IMR-90 (cell line): ENCODE measurements around the gene ZRANB3. TPM values are rescaled to one million over a fixed set of nuclear protein-coding genes. Genes with fewer than 3 reads are reported as not detected.

Experiments
- ATAC-seq: fragments of 200-7000 bp; cut with Tn5 transposase; 2 replicates; pipeline ENCODE4 v1.9.1; 2020; ENCODE audit warnings: low read depth, mild to moderate bottlenecking, moderate library complexity
- BruUV-seq: library from RNA; stranded (reverse); fragments of 400-500 nt; replicated peaks from 2 replicates; lab custom pipeline; 2021; lab: Mats Ljungman, UMichigan
- CTCF ChIA-PET: fragments of 300-600 bp; formaldehyde crosslinking; extraction: SDS; loops from one replicate; lab custom pipeline; 2021; ENCODE audit warnings: antibody characterized with exemption; lab: Yijun Ruan, JAX
- POLR2A ChIA-PET: fragments of 300-600 bp; sonication (Branson Sonifier 250); formaldehyde crosslinking; loops from one replicate; lab custom pipeline; 2022; ENCODE audit warnings: antibody characterized with exemption; ENCODE audit not compliant: unreplicated experiment; lab: Charles Lee
- DNase-seq: peaks from one replicate; pipeline ENCODE4 v3.0.0; 2013
- H2AFZ ChIP-seq: replicated peaks from 2 replicates; pipeline ENCODE3; 2013; ENCODE audit warnings: low read length, mild to moderate bottlenecking; ENCODE audit not compliant: poor library complexity
- H2AK5ac ChIP-seq: 2 replicates; pipeline ENCODE4 v1.6.1; 2013; ENCODE audit warnings: low read depth, low read length, inconsistent platforms
- H2AK9ac ChIP-seq: replicated peaks from 2 replicates; pipeline ENCODE3; 2013; ENCODE audit warnings: mild to moderate bottlenecking, low read depth, low read length, moderate library complexity; ENCODE audit not compliant: poor library complexity
- H2BK120ac ChIP-seq: 2 replicates; pipeline ENCODE4 v1.6.1; 2013; ENCODE audit warnings: low read depth, low read length, inconsistent platforms
- H2BK15ac ChIP-seq: 3 replicates; pipeline ENCODE4 v1.6.1; 2013; ENCODE audit warnings: low read depth, low read length, inconsistent platforms
- H2BK20ac ChIP-seq: 2 replicates; pipeline ENCODE4 v1.6.1; 2013; ENCODE audit warnings: low read depth, mild to moderate bottlenecking, inconsistent platforms, low read length, moderate library complexity
- H2BK5ac ChIP-seq: 2 replicates; pipeline ENCODE4 v1.6.1; 2013; ENCODE audit warnings: mild to moderate bottlenecking, low read depth, low read length, inconsistent platforms; ENCODE audit not compliant: poor library complexity, severe bottlenecking
- H3K14ac ChIP-seq: replicated peaks from 2 replicates; pipeline ENCODE4 v1.6.1; 2013; ENCODE audit warnings: low read depth, low read length, inconsistent platforms
- H3K18ac ChIP-seq: 2 replicates; pipeline ENCODE4 v1.6.1; 2013; ENCODE audit warnings: low read depth, low read length, control low read depth
- H3K23ac ChIP-seq: 2 replicates; pipeline ENCODE4 v1.6.1; 2013; ENCODE audit warnings: low read depth, low read length, inconsistent platforms
- H3K27ac ChIP-seq: 2 replicates; pipeline ENCODE4 v1.5.1; 2013; ENCODE audit warnings: mild to moderate bottlenecking, control low read depth, low read length; ENCODE audit not compliant: insufficient read depth
- H3K27me3 ChIP-seq: 2 replicates; pipeline ENCODE4 v1.6.1; 2013; ENCODE audit warnings: low read length; ENCODE audit not compliant: control insufficient read depth, insufficient read depth
- H3K36me3 ChIP-seq: 2 replicates; pipeline ENCODE4 v1.6.1; 2013; ENCODE audit warnings: low read length, mixed read lengths; ENCODE audit not compliant: control insufficient read depth, insufficient read depth
- H3K4ac ChIP-seq: 2 replicates; pipeline ENCODE4 v1.6.1; 2013; ENCODE audit warnings: low read depth, low read length, inconsistent platforms
- H3K4me1 ChIP-seq: 2 replicates; pipeline ENCODE4 v1.6.1; 2013; ENCODE audit warnings: low read length, mixed read lengths; ENCODE audit not compliant: control insufficient read depth, insufficient read depth
- H3K4me2 ChIP-seq: 2 replicates; pipeline ENCODE4 v1.6.1; 2013; ENCODE audit warnings: low read depth, mild to moderate bottlenecking, control low read depth, low read length, moderate library complexity
- H3K4me3 ChIP-seq: 2 replicates; pipeline ENCODE4 v1.5.1; 2013; ENCODE audit warnings: low read depth, mild to moderate bottlenecking, control low read depth, low read length, moderate library complexity; ENCODE audit not compliant: insufficient read depth
- H3K56ac ChIP-seq: 2 replicates; pipeline ENCODE4 v1.6.1; 2013; ENCODE audit warnings: low read length, inconsistent platforms; ENCODE audit not compliant: insufficient read depth; ENCODE audit errors: extremely low read depth
- H3K79me1 ChIP-seq, 2 experiments: 2 replicates each; pipeline ENCODE4 v1.6.1; 2013; ENCODE audit warnings: low read length in 2 of 2, inconsistent platforms in 1 of 2, low read depth in 1 of 2
- H3K9ac ChIP-seq: 2 replicates; pipeline ENCODE4 v1.6.1; 2013; ENCODE audit warnings: low read depth, low read length, control low read depth
- H3K9me1 ChIP-seq: 2 replicates; pipeline ENCODE4 v1.6.1; 2013; ENCODE audit warnings: low read length, inconsistent platforms; ENCODE audit not compliant: insufficient read depth
- H3K9me3 ChIP-seq: 2 replicates; pipeline ENCODE4 v1.6.1; 2013; ENCODE audit warnings: low read length; ENCODE audit not compliant: control insufficient read depth, insufficient read depth
- H4K20me1 ChIP-seq: 2 replicates; pipeline ENCODE4 v1.6.1; 2013; ENCODE audit warnings: low read length, inconsistent platforms; ENCODE audit not compliant: insufficient read depth
- H4K5ac ChIP-seq: 2 replicates; pipeline ENCODE4 v1.6.1; 2013; ENCODE audit warnings: mild to moderate bottlenecking, low read depth, low read length, control low read depth
- H4K8ac ChIP-seq, 2 experiments: 2 replicates each; pipeline ENCODE4 v1.6.1; 2013; ENCODE audit warnings: low read depth in 2 of 2, low read length in 2 of 2, control low read depth in 1 of 2, inconsistent platforms in 1 of 2
- H4K91ac ChIP-seq: 2 replicates; pipeline ENCODE4 v1.6.1; 2013; ENCODE audit warnings: low read depth, low read length, inconsistent platforms; ENCODE audit not compliant: insufficient read depth
- BHLHE40 ChIP-seq: fragments of 150-350 bp; IDR thresholded peaks from 2 replicates; pipeline ENCODE4 v1.6.1; 2016; ENCODE audit warnings: mild to moderate bottlenecking, low read depth, low read length
- CEBPB ChIP-seq: IDR thresholded peaks from 2 replicates; pipeline ENCODE4 v1.6.1; 2012; ENCODE audit warnings: low read depth, low read length, improper control_type of control experiment
- CHD1 ChIP-seq: IDR thresholded peaks from 2 replicates; pipeline ENCODE4 v1.6.1; 2012; ENCODE audit warnings: low read depth, low read length, improper control_type of control experiment
- MAFK ChIP-seq: IDR thresholded peaks from 2 replicates; pipeline ENCODE4 v1.6.1; 2012; ENCODE audit warnings: low read depth, low read length, improper control_type of control experiment
- MAZ ChIP-seq: IDR thresholded peaks from 2 replicates; pipeline ENCODE4 v1.6.1; 2012; ENCODE audit warnings: low read depth, mild to moderate bottlenecking, low read length, improper control_type of control experiment, moderate library complexity, borderline replicate concordance
- NFE2L2 ChIP-seq: fragments of 150-350 bp; IDR thresholded peaks from 2 replicates; pipeline ENCODE4 v1.6.1; 2016; ENCODE audit warnings: low read depth, mild to moderate bottlenecking, low read length
- POLR2A ChIP-seq: IDR thresholded peaks from 2 replicates; pipeline ENCODE4 v1.6.1; 2012; ENCODE audit warnings: mild to moderate bottlenecking, low read depth, low read length
- RCOR1 ChIP-seq: IDR thresholded peaks from 2 replicates; pipeline ENCODE4 v1.6.1; 2012; ENCODE audit warnings: mild to moderate bottlenecking, low read length, improper control_type of control experiment; ENCODE audit not compliant: insufficient replicate concordance
- SMC3 ChIP-seq: fragments of 150-350 bp; IDR thresholded peaks from 2 replicates; pipeline ENCODE4 v1.6.1; 2016; ENCODE audit warnings: low read depth, mild to moderate bottlenecking, antibody characterized with exemption, low read length, moderate library complexity
- USF2 ChIP-seq: fragments of 150-350 bp; IDR thresholded peaks from 2 replicates; pipeline ENCODE4 v1.6.1; 2017; ENCODE audit warnings: mild to moderate bottlenecking, antibody characterized with exemption, low read length, low read depth
- WGBS, 2 experiments: methylation state at CpG; one replicate each; pipeline versions ENCODE4 v1.1.5 to v1.1.7; 2013; ENCODE audit warnings: missing lambda C conversion rate in 2 of 2; ENCODE audit not compliant: insufficient read length in 1 of 2; ENCODE audit errors: extremely low coverage in 2 of 2; 5-methylcytosine and 5-hydroxymethylcytosine counted together
- dilution Hi-C: fragments of 300-500 bp; cut with HindIII; formaldehyde crosslinking; loops from one replicate; pipeline ENCODE4 v1.14.3; 2018; ENCODE audit warnings: low sequenced_read_pairs; ENCODE audit not compliant: unreplicated experiment
- in situ Hi-C: fragments of 300-500 bp; cut with MboI; formaldehyde crosslinking; loops from 3 replicates; pipeline ENCODE4 v1.14.3; 2019; ENCODE audit warnings: low sequenced_read_pairs, inconsistent platforms, mixed read lengths
- intact Hi-C: fragments of 100-400 bp; cut with micrococcal nuclease; formaldehyde crosslinking; loops from 2 replicates; pipeline ENCODE4 v1.10.0; 2022
- polyA plus RNA-seq, 3 experiments: library from polyadenylated mRNA; depleted of rRNA; stranded (reverse); fragments of >200 nt; gene quantifications; 2 replicates each; pipeline ENCODE4 v1.2.3, GENCODE V29; 2012; ENCODE audit warnings: low replicate concordance in 1 of 3
- total RNA-seq: library from RNA; depleted of rRNA; stranded (reverse); fragments of >200 nt; gene quantifications from 2 replicates; pipeline ENCODE4 v1.2.3, GENCODE V29; 2012

The ZRANB3 gene
- total and polyA plus RNA-seq, 2 of the 4 experiments (the other 2 are of a cell fraction) = 3.4 to 9.3 TPM

GRCh38 chr2:135485441-135485840 lies 45.6 kb downstream of the ZRANB3 start:
- no TSS peak for BruUV-seq

More at GRCh38 chr2:135485441-135485840, 45.6 kb downstream of the ZRANB3 start:
- no peak overlapping the region for H4K8ac ChIP-seq
- H2BK20ac ChIP-seq = no peak overlapping the region
- no peak overlapping the region for H3K56ac ChIP-seq
- ChIA-PET POLR2A (no interaction called here), CTCF (interaction anchor here (0.6 kb wide), 1 partner anchor 467 kb away, joined by 3 read pairs; no protein-coding TSS in a partner anchor)
- H3K9ac ChIP-seq = no peak overlapping the region
- H2AK9ac ChIP-seq = no peak overlapping the region
- no peak overlapping the region for H3K14ac ChIP-seq
- ATAC-seq (no peak), DNase-seq (no peak)
- H2BK15ac ChIP-seq = no peak overlapping the region
- no peaks in the 10 kb centered on the region for H3K9me3 ChIP-seq
- no peak overlapping the region for H2BK5ac ChIP-seq
- H3K4me3 ChIP-seq = no peak overlapping the region
- H2AK5ac ChIP-seq = no peak overlapping the region
- WGBS, 2 experiments = no CpG with 5 or more reads among the region's 4 CpGs
- no peak overlapping the region for H2AFZ ChIP-seq
- H3K27me3 ChIP-seq = no peaks in the 10 kb centered on the region
- no peak overlapping the region for H3K4ac ChIP-seq
- intact Hi-C loops = no loop called here
- H3K23ac ChIP-seq = no peak overlapping the region
- H3K18ac ChIP-seq = no peak overlapping the region
- in situ Hi-C loops = no loop called here
- dilution Hi-C loops = no loop called here
- TF ChIP-seq MAFK = no peak
- TF ChIP-seq RCOR1 = no peak
- no peak for TF ChIP-seq POLR2A
- TF ChIP-seq NFE2L2 = no peak
- no peak for TF ChIP-seq SMC3
- TF ChIP-seq MAZ = no peak
- no peak for TF ChIP-seq CHD1
- TF ChIP-seq BHLHE40 = no peak
- TF ChIP-seq CEBPB = no peak
- no peak for TF ChIP-seq USF2
- no peak overlapping the region for H4K5ac ChIP-seq
- no peak overlapping the region for H4K91ac ChIP-seq
- H3K9me1 ChIP-seq = no peaks in the 10 kb centered on the region
- H4K20me1 ChIP-seq = no peaks in the 10 kb centered on the region
- H2BK120ac ChIP-seq = no peak overlapping the region
- no peak overlapping the region for H3K27ac ChIP-seq
- H3K4me1 ChIP-seq = no peaks in the 10 kb centered on the region
- peaks cover 1% of the 10 kb centered on the region; the same call in 1 of the 2 replicates for H3K36me3 ChIP-seq
- no peaks in the 10 kb centered on the region for H3K79me1 ChIP-seq
- H3K4me2 ChIP-seq = no peak overlapping the region
